ENCODE measurements around the gene UBE2L5. TPM values are rescaled to one million over a fixed set of nuclear protein-coding genes. Genes with fewer than 3 reads are reported as not detected.

The UBE2L5 gene
- total and polyA plus RNA-seq, 2 of the 8 experiments (the other 6 are each of a cell fraction or from before 2014, with no cell fraction given), result not detected

DNA sequence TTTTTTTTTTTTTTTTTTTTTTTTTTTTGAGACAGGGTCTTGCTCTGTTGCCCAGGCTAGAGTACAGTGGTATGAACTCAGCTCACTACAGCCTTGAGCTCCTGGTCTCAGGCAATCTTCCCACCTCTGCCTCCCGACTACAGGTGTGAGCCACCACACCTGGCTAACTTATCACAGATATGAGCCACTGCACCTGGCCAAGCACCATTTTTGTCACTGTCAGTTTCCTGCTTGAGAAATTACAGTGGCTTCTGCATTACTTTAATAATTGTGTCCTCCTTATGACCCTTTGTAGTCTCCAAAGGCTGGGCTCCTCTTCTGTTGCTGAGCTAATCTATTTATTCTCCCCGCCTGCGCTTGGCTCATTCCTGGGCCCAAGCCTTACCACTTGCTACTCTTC lies 16.0 kb downstream of the UBE2L5 start:
- Histone ChIP-seq H3K4ac (replicated peaks; ENCODE audit: insufficient read length, low read depth, low read length) (no peak overlapping the region), H2AK5ac (ENCODE audit: low read depth, low read length) (no peak overlapping the region), H3K56ac (replicated peaks; ENCODE audit: insufficient read length, low read depth, low read length) (no peak overlapping the region), H3K18ac (ENCODE audit: extremely low read depth, low read length) (no peak overlapping the region), H3K79me1 (ENCODE audit: low read depth, low read length) (no peaks in the 10 kb centered on the region), H3K4me3 (ENCODE audit: extremely low read depth in 1 of 4, insufficient read depth in 2 of 4, low read depth in 3 of 4, low read length in 4 of 4) (no peak overlapping the region), H4K8ac (ENCODE audit: extremely low read depth, insufficient read depth, low read length) (no peak overlapping the region), H2BK20ac (ENCODE audit: low read length) (no peak overlapping the region), H3K79me2 (ENCODE audit: control insufficient read depth in 1 of 2, insufficient read depth in 2 of 2, low read length in 2 of 2) (no peaks in the 10 kb centered on the region), H3K27me3 (replicated peaks in 1 of 4; ENCODE audit: control insufficient read depth in 3 of 4, extremely low read depth in 1 of 4, insufficient read depth in 3 of 4, low read length in 3 of 4) (no peaks in the 10 kb centered on the region), H2BK5ac (ENCODE audit: low read depth, low read length) (no peak overlapping the region), H3K23me2 (ENCODE audit: low read depth, low read length) (no peaks in the 10 kb centered on the region), H3K23ac (ENCODE audit: insufficient read length) (no peak overlapping the region), H3K4me1 (replicated peaks in 1 of 4; ENCODE audit: control insufficient read depth in 3 of 4, insufficient read depth in 4 of 4, low read length in 3 of 4) (no peaks in the 10 kb centered on the region), H2BK120ac (replicated peaks; ENCODE audit: low read depth, low read length) (no peak overlapping the region), H3K9me3 (ENCODE audit: insufficient read depth in 2 of 2, low read depth in 1 of 2, low read length in 1 of 2) (no peaks in the 10 kb centered on the region), H3K4me2 (ENCODE audit: insufficient read depth in 1 of 2, low read depth in 2 of 2, low read length in 2 of 2) (no peak overlapping the region), H3K9ac (replicated peaks in 1 of 4; ENCODE audit: extremely low read depth in 1 of 4, low read depth in 3 of 4, low read length in 3 of 4) (no peak overlapping the region), H4K91ac (replicated peaks; ENCODE audit: insufficient read length, low read length) (no peak overlapping the region), H3K14ac (ENCODE audit: insufficient read length) (no peak overlapping the region), H2AFZ (ENCODE audit: low read length) (no peak overlapping the region), H2BK12ac (ENCODE audit: low read depth, low read length) (no peak overlapping the region), H3K36me3 (ENCODE audit: control insufficient read depth in 2 of 4, insufficient read depth in 4 of 4, low read length in 3 of 4) (no peaks in the 10 kb centered on the region), H3K27ac (ENCODE audit: low read depth, low read length) (no peak overlapping the region), H2BK15ac (ENCODE audit: low read length) (no peak overlapping the region), H4K20me1 (replicated peaks in 1 of 2; ENCODE audit: control insufficient read depth in 1 of 2, insufficient read depth in 2 of 2, low read length in 2 of 2) (no peaks in the 10 kb centered on the region), H4K5ac (ENCODE audit: insufficient read length, low read depth, low read length) (no peak overlapping the region)
- WGBS, 2 experiments (ENCODE audit: extremely low coverage in 1 of 2, insufficient coverage in 1 of 2, insufficient read length in 1 of 2, insufficient replicate concordance in 2 of 2, low coverage in 1 of 2, low lambda C conversion rate in 2 of 2, missing lambda C conversion rate in 1 of 2), result 96% methylated on average over 3 of the region's 3 CpGs; no CpG with 5 or more reads in 1 of the 2 experiments
- CTCF ChIA-PET (ENCODE audit: partially characterized antibody), result no interaction called here
- FAIRE-seq (no peak), DNase-seq (ENCODE audit: low read depth in 1 of 2, low spot score in 2 of 2) (peak in 1 of 2 experiments; percentile 3)
- POLR2A ChIA-PET (ENCODE audit: partially characterized antibody), result no interaction called here
- TF ChIP-seq NRF1 (IDR thresholded peaks at IDR 0.05; ENCODE audit: low read depth, low read length) (no peak), POLR2AphosphoS5 (IDR thresholded peaks at IDR 0.05; ENCODE audit: low read depth, low read length) (no peak), GTF2F1 (IDR thresholded peaks at IDR 0.05; ENCODE audit: borderline replicate concordance, low read depth, low read length) (no peak), SIX5 (IDR thresholded peaks at IDR 0.05; ENCODE audit: low read depth, low read length) (no peak), SRF (IDR thresholded peaks at IDR 0.05; ENCODE audit: low read depth, low read length) (no peak), TAF7 (optimal IDR thresholded peaks at IDR 0.05; ENCODE audit: borderline replicate concordance, low read depth, low read length) (no peak), TAF1 (IDR thresholded peaks at IDR 0.05; ENCODE audit: low read depth, low read length) (no peak), RFX5 (IDR thresholded peaks at IDR 0.05; ENCODE audit: borderline replicate concordance, low read depth, low read length) (no peak)
- TF ChIP-seq, protein P1, sequence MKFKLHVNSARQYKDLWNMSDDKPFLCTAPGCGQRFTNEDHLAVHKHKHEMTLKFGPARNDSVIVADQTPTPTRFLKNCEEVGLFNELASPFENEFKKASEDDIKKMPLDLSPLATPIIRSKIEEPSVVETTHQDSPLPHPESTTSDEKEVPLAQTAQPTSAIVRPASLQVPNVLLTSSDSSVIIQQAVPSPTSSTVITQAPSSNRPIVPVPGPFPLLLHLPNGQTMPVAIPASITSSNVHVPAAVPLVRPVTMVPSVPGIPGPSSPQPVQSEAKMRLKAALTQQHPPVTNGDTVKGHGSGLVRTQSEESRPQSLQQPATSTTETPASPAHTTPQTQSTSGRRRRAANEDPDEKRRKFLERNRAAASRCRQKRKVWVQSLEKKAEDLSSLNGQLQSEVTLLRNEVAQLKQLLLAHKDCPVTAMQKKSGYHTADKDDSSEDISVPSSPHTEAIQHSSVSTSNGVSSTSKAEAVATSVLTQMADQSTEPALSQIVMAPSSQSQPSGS (IDR thresholded peaks at IDR 0.05; ENCODE audit: low read length), result no peak

Data from H1 (cell line).